Activated naive CD8-positive, alpha-beta T cell treated with anti-CD3 and anti-CD28 coated beads, Interleukin-2, amount 50 U/mL, for 24 hours (primary cell): ENCODE data around the gene UBL3.
A peak's percentile ranks its signal among the peaks of the same experiment; 100 is the strongest.

Experiments
- ATAC-seq: fragments of 150-1000 bp; cut with Tn5 transposase; one replicate; pipeline ENCODE4 v1.10.0; 2021
- DNase-seq: peaks from one replicate; pipeline ENCODE4 v3.0.0; 2021
- H3K27ac Mint-ChIP-seq: one replicate; pipeline ENCODE4 v1.8.0; 2021; ENCODE audit warnings: mild to moderate bottlenecking, mixed read lengths
- H3K27me3 Mint-ChIP-seq: one replicate; pipeline ENCODE4 v1.8.0; 2021; ENCODE audit warnings: mixed read lengths
- H3K36me3 Mint-ChIP-seq: one replicate; pipeline ENCODE4 v1.8.0; 2021; ENCODE audit warnings: low read depth, mixed read lengths
- H3K4me1 Mint-ChIP-seq: one replicate; pipeline ENCODE4 v1.8.0; 2021; ENCODE audit warnings: mixed read lengths
- H3K4me3 Mint-ChIP-seq: one replicate; pipeline ENCODE4 v1.8.0; 2021; ENCODE audit warnings: mild to moderate bottlenecking, moderate library complexity, mixed read lengths
- H3K9me3 Mint-ChIP-seq: one replicate; pipeline ENCODE4 v1.8.0; 2021; ENCODE audit warnings: mixed read lengths

The UBL3 gene

GRCh38 chr13:29774830-29775229 is 75.6 kb downstream of the UBL3 start:
- DNase-seq (no peak), ATAC-seq (no peak)
- peaks cover 4% of the 10 kb centered on the region for H3K4me1 Mint-ChIP-seq
- peaks cover 4% of the 10 kb centered on the region for H3K36me3 Mint-ChIP-seq
- no peak overlapping the region for H3K27ac Mint-ChIP-seq
- no peaks in the 10 kb centered on the region for H3K27me3 Mint-ChIP-seq
- H3K4me3 Mint-ChIP-seq: no peak overlapping the region
- H3K9me3 Mint-ChIP-seq: no peaks in the 10 kb centered on the region

GRCh38 chr13:29771247-29771646 is 79.2 kb downstream of the UBL3 start:
- no peak for DNase-seq
- Mint-ChIP-seq H3K36me3 (peaks cover 6% of the 10 kb centered on the region), H3K4me3 (no peak overlapping the region), H3K27me3 (no peaks in the 10 kb centered on the region), H3K27ac (no peak overlapping the region), H3K4me1 (peaks cover 2% of the 10 kb centered on the region), H3K9me3 (no peaks in the 10 kb centered on the region)
- ATAC-seq: no peak

- H3K4me1 Mint-ChIP-seq: peaks cover 14% of the 10 kb centered on the region
- ATAC-seq (no peak), DNase-seq (no peak)
- peaks cover 8% of the 10 kb centered on the region for H3K36me3 Mint-ChIP-seq
- H3K4me3 Mint-ChIP-seq: no peak overlapping the region
- no peaks in the 10 kb centered on the region for H3K27me3 Mint-ChIP-seq
- H3K27ac Mint-ChIP-seq: no peak overlapping the region
- H3K9me3 Mint-ChIP-seq: no peaks in the 10 kb centered on the region
Measured at GRCh38 chr13:29767006-29767405, 83.4 kb downstream of the UBL3 start.

GRCh38 chr13:29763436-29764180 is 86.8 kb downstream of the UBL3 start:
- H3K4me3 Mint-ChIP-seq: no peak overlapping the region
- DNase-seq: no peak
- peaks cover 8% of the 10 kb centered on the region for H3K9me3 Mint-ChIP-seq
- no peaks in the 10 kb centered on the region for H3K27me3 Mint-ChIP-seq
- H3K36me3 Mint-ChIP-seq: peaks cover 8% of the 10 kb centered on the region
- peaks cover 29% of the 10 kb centered on the region for H3K4me1 Mint-ChIP-seq
- H3K27ac Mint-ChIP-seq: no peak overlapping the region
- no peak for ATAC-seq

GRCh38 chr13:29761815-29762214 is 88.6 kb downstream of the UBL3 start:
- DNase-seq (no peak), ATAC-seq (no peak)
- peaks cover 31% of the 10 kb centered on the region for H3K4me1 Mint-ChIP-seq
- peaks cover 4% of the 10 kb centered on the region for H3K36me3 Mint-ChIP-seq
- H3K27me3 Mint-ChIP-seq: no peaks in the 10 kb centered on the region
- H3K4me3 Mint-ChIP-seq: no peak overlapping the region
- H3K27ac Mint-ChIP-seq: no peak overlapping the region
- H3K9me3 Mint-ChIP-seq: peaks cover 8% of the 10 kb centered on the region

- H3K4me3 Mint-ChIP-seq: no peak overlapping the region
- no peak overlapping the region for H3K27ac Mint-ChIP-seq
- no peak for DNase-seq
- H3K9me3 Mint-ChIP-seq: peaks cover 8% of the 10 kb centered on the region
- peaks cover 31% of the 10 kb centered on the region for H3K4me1 Mint-ChIP-seq
- no peaks in the 10 kb centered on the region for H3K27me3 Mint-ChIP-seq
- peaks cover 3% of the 10 kb centered on the region for H3K36me3 Mint-ChIP-seq
- ATAC-seq: no peak
Measured at GRCh38 chr13:29761160-29761559, 89.3 kb downstream of the UBL3 start.

GRCh38 chr13:29760544-29760943 is 89.9 kb downstream of the UBL3 start:
- DNase-seq (no peak), ATAC-seq (no peak)
- Mint-ChIP-seq H3K27ac (no peak overlapping the region), H3K9me3 (peaks cover 8% of the 10 kb centered on the region), H3K4me3 (no peak overlapping the region), H3K36me3 (peaks cover 3% of the 10 kb centered on the region), H3K4me1 (peaks cover 31% of the 10 kb centered on the region), H3K27me3 (no peaks in the 10 kb centered on the region)

- H3K4me1 Mint-ChIP-seq: peaks cover 36% of the 10 kb centered on the region
- peak overlapping the region; percentile 36 for H3K4me3 Mint-ChIP-seq
- peak; percentile 97 for ATAC-seq
- peak overlapping the region; percentile 78 for H3K27ac Mint-ChIP-seq
- H3K27me3 Mint-ChIP-seq: peaks cover 1% of the 10 kb centered on the region
- peaks cover 8% of the 10 kb centered on the region for H3K9me3 Mint-ChIP-seq
- no peaks in the 10 kb centered on the region for H3K36me3 Mint-ChIP-seq
- peak; percentile 70 for DNase-seq
Measured at GRCh38 chr13:29758531-29759114, 91.8 kb downstream of the UBL3 start.

- Mint-ChIP-seq H3K27ac (no peak overlapping the region), H3K27me3 (peaks cover 1% of the 10 kb centered on the region), H3K36me3 (no peaks in the 10 kb centered on the region), H3K4me1 (peaks cover 29% of the 10 kb centered on the region), H3K4me3 (no peak overlapping the region), H3K9me3 (peaks cover 8% of the 10 kb centered on the region)
- DNase-seq (no peak), ATAC-seq (no peak)
Measured at GRCh38 chr13:29756506-29756905, 93.9 kb downstream of the UBL3 start.

- Mint-ChIP-seq H3K27me3 (peaks cover 5% of the 10 kb centered on the region), H3K9me3 (no peaks in the 10 kb centered on the region), H3K36me3 (no peaks in the 10 kb centered on the region), H3K27ac (peak overlapping the region; percentile 55), H3K4me3 (no peak overlapping the region), H3K4me1 (peaks cover 23% of the 10 kb centered on the region)
- ATAC-seq (peak; percentile 41), DNase-seq (peak; percentile 25)
Measured at GRCh38 chr13:29754473-29754806, 96.0 kb downstream of the UBL3 start.

GRCh38 chr13:29753618-29754472 is 96.6 kb downstream of the UBL3 start:
- H3K4me3 Mint-ChIP-seq: no peak overlapping the region
- peaks cover 5% of the 10 kb centered on the region for H3K27me3 Mint-ChIP-seq
- DNase-seq: no peak
- H3K4me1 Mint-ChIP-seq: peaks cover 17% of the 10 kb centered on the region
- H3K27ac Mint-ChIP-seq: peak overlapping the region; percentile 55
- no peaks in the 10 kb centered on the region for H3K36me3 Mint-ChIP-seq
- no peak for ATAC-seq
- no peaks in the 10 kb centered on the region for H3K9me3 Mint-ChIP-seq

- H3K27ac Mint-ChIP-seq: no peak overlapping the region
- H3K4me1 Mint-ChIP-seq: peaks cover 12% of the 10 kb centered on the region
- no peak overlapping the region for H3K4me3 Mint-ChIP-seq
- no peaks in the 10 kb centered on the region for H3K36me3 Mint-ChIP-seq
- DNase-seq (no peak), ATAC-seq (no peak)
- H3K9me3 Mint-ChIP-seq: no peaks in the 10 kb centered on the region
- peaks cover 5% of the 10 kb centered on the region for H3K27me3 Mint-ChIP-seq
Measured at GRCh38 chr13:29752175-29752574, 98.2 kb downstream of the UBL3 start.

- Mint-ChIP-seq H3K27me3 (peaks cover 11% of the 10 kb centered on the region), H3K4me3 (no peak overlapping the region), H3K4me1 (peaks cover 12% of the 10 kb centered on the region), H3K9me3 (no peaks in the 10 kb centered on the region), H3K36me3 (no peaks in the 10 kb centered on the region), H3K27ac (no peak overlapping the region)
- ATAC-seq (no peak), DNase-seq (no peak)
Measured at GRCh38 chr13:29750183-29750530, 100.3 kb downstream of the UBL3 start.

- Mint-ChIP-seq H3K36me3 (no peaks in the 10 kb centered on the region), H3K4me3 (no peak overlapping the region), H3K9me3 (no peaks in the 10 kb centered on the region), H3K4me1 (peaks cover 10% of the 10 kb centered on the region), H3K27ac (no peak overlapping the region), H3K27me3 (peaks cover 10% of the 10 kb centered on the region)
- DNase-seq: no peak
- ATAC-seq: no peak
Measured at GRCh38 chr13:29749401-29750182, 100.8 kb downstream of the UBL3 start.
